Measurements from ENCODE around the gene CLPX. TPM values are rescaled to one million over a fixed set of nuclear protein-coding genes. Genes with fewer than 3 reads are reported as not detected.

CLPX gene
- total RNA-seq, 6 donors from 2014 or later, result 39.3 to 105 (median 49.4) TPM

- no peaks in the 10 kb centered on the region for H3K27me3 ChIP-seq
- peaks cover 0 to 4% (median 2%) of the 10 kb centered on the region in 4 donors for H3K9me3 ChIP-seq
- H3K4me1 ChIP-seq, result peaks cover 19 to 32% (median 20%) of the 10 kb centered on the region in 4 donors
- H3K27ac ChIP-seq, result peak overlapping the region; percentile 83 to 93 (median 89)
- WGBS, 2 donors, result 0% methylated on average over 24 to 45 of the region's 93 CpGs
- peak overlapping the region; percentile 89 to 95 (median 90) for H3K4me3 ChIP-seq
- H3K36me3 ChIP-seq, result peaks cover 2 to 21% (median 15%) of the 10 kb centered on the region in 4 donors
- peak; percentile 79 for ATAC-seq (ENCODE audit: low FRiP score in 2 of 2)
- TF ChIP-seq POLR2A (IDR thresholded peaks at IDR 0.05) (peak in 1 of 4 donors; percentile 57), EP300 (IDR thresholded peaks at IDR 0.05) (no peak), POLR2AphosphoS5 (IDR thresholded peaks at IDR 0.05) (no peak), CTCF (IDR thresholded peaks at IDR 0.05) (peak in 2 of 6 experiments; percentile 17 to 45)
- peak; percentile 37 to 93 for DNase-seq
Measured at GRCh38 chr15:65132878-65133547, 52.1 kb downstream of the CLPX start.

GRCh38 chr15:65130941-65131340, 54.2 kb downstream of the CLPX start:
- ATAC-seq (ENCODE audit: low FRiP score in 2 of 2) (no peak), DNase-seq (no peak)
- Histone ChIP-seq H3K27ac (no peak overlapping the region), H3K36me3 (peaks cover 5 to 32% (median 28%) of the 10 kb centered on the region in 4 donors), H3K4me3 (no peak overlapping the region), H3K9me3 (no peaks in the 10 kb centered on the region), H3K27me3 (no peaks in the 10 kb centered on the region), H3K4me1 (peaks cover 19 to 32% (median 20%) of the 10 kb centered on the region in 4 donors)
- 91 to 93% methylated on average over 5 of the region's 5 CpGs for WGBS, 2 donors
- TF ChIP-seq POLR2A (IDR thresholded peaks at IDR 0.05) (no peak), EP300 (IDR thresholded peaks at IDR 0.05) (no peak), POLR2AphosphoS5 (IDR thresholded peaks at IDR 0.05) (no peak), CTCF (IDR thresholded peaks at IDR 0.05) (no peak)

- DNase-seq (no peak), ATAC-seq (ENCODE audit: low FRiP score in 2 of 2) (no peak)
- Histone ChIP-seq H3K4me3 (no peak overlapping the region), H3K27me3 (no peaks in the 10 kb centered on the region), H3K4me1 (no peaks in the 10 kb centered on the region), H3K9me3 (no peaks in the 10 kb centered on the region), H3K36me3 (peaks cover 22 to 81% (median 53%) of the 10 kb centered on the region in 4 donors), H3K27ac (no peak overlapping the region)
- no peak for TF ChIP-seq EP300 (IDR thresholded peaks at IDR 0.05)
- no peak for TF ChIP-seq POLR2A (IDR thresholded peaks at IDR 0.05)
- no peak for TF ChIP-seq CTCF (IDR thresholded peaks at IDR 0.05)
- no peak for TF ChIP-seq POLR2AphosphoS5 (IDR thresholded peaks at IDR 0.05)
- 85 to 88% methylated on average over 5 of the region's 5 CpGs for WGBS, 2 donors
Measured at GRCh38 chr15:65115542-65115941, 69.6 kb downstream of the CLPX start.

- peaks cover 22 to 81% (median 53%) of the 10 kb centered on the region in 4 donors for H3K36me3 ChIP-seq
- ATAC-seq (ENCODE audit: low FRiP score in 2 of 2) (no peak), DNase-seq (no peak)
- TF ChIP-seq EP300 (IDR thresholded peaks at IDR 0.05), result no peak
- TF ChIP-seq CTCF (IDR thresholded peaks at IDR 0.05), result no peak
- no peak for TF ChIP-seq POLR2AphosphoS5 (IDR thresholded peaks at IDR 0.05)
- no peak for TF ChIP-seq POLR2A (IDR thresholded peaks at IDR 0.05)
- H3K27ac ChIP-seq, result no peak within 1 kb of the TSS
- no peaks in the 10 kb centered on the region for H3K4me1 ChIP-seq
- H3K9me3 ChIP-seq, result no peaks in the 10 kb centered on the region
- 91 to 92% methylated on average over 2 of the region's 2 CpGs for WGBS, 2 donors
- no peaks in the 10 kb centered on the region for H3K27me3 ChIP-seq
- no peak within 1 kb of the TSS for H3K4me3 ChIP-seq
Measured at GRCh38 chr15:65115086-65115485, 70.1 kb downstream of the CLPX start, which contains the start of gene UBAP1L. Gene UBAP1L (minus strand): TSS chr15:65115200. CDS start chr15:65106215, 8,985 bp downstream.

Data from upper lobe of left lung (tissue), 6 donors.